Measurements from ENCODE around the gene FCN2. TPM values are rescaled to one million over a fixed set of nuclear protein-coding genes. Genes with fewer than 3 reads are reported as not detected.
"Not testable (repeated sequence)": the region's sequence is repeated elsewhere in the genome, so short reads cannot be mapped to it uniquely, and the experiment has no call there.

FCN2 gene
- total RNA-seq, 1 donor from 2014 or later, result not detected

GRCh38 chr9:134853893-134854292, 26.7 kb upstream of the FCN2 start:
- Mint-ChIP-seq H3K9me3 (peaks cover 13% of the 10 kb centered on the region), H3K27ac (no peak overlapping the region), H3K4me1 (no peaks in the 10 kb centered on the region), H3K36me3 (no peaks in the 10 kb centered on the region), H3K4me3 (no peak overlapping the region), H3K27me3 (ENCODE audit: low read depth) (no peaks in the 10 kb centered on the region)
- DNase-seq (ENCODE audit: low spot score in 2 of 2, unreplicated experiment in 2 of 2), result no peak
- no peak for TF ChIP-seq CTCF (IDR thresholded peaks at IDR 0.05; ENCODE audit: unreplicated experiment)

GRCh38 chr9:134854541-134854981, 26.0 kb upstream of the FCN2 start:
- Mint-ChIP-seq H3K4me1 (no peaks in the 10 kb centered on the region), H3K27me3 (ENCODE audit: low read depth) (no peaks in the 10 kb centered on the region), H3K27ac (no peak overlapping the region), H3K9me3 (peaks cover 15% of the 10 kb centered on the region), H3K4me3 (no peak overlapping the region), H3K36me3 (no peaks in the 10 kb centered on the region)
- DNase-seq (ENCODE audit: low spot score in 2 of 2, unreplicated experiment in 2 of 2), result peak in 1 of 2 experiments; percentile 33
- no peak for TF ChIP-seq CTCF (IDR thresholded peaks at IDR 0.05; ENCODE audit: unreplicated experiment)

GRCh38 chr9:134855231-134855899, 25.2 kb upstream of the FCN2 start:
- H3K4me3 Mint-ChIP-seq, result no peak overlapping the region
- H3K9me3 Mint-ChIP-seq, result peaks cover 20% of the 10 kb centered on the region
- no peak for TF ChIP-seq CTCF (IDR thresholded peaks at IDR 0.05; ENCODE audit: unreplicated experiment)
- peak in 1 of 2 experiments; percentile 28 for DNase-seq (ENCODE audit: low spot score in 2 of 2, unreplicated experiment in 2 of 2)
- H3K27ac Mint-ChIP-seq, result no peak overlapping the region
- no peaks in the 10 kb centered on the region for H3K27me3 Mint-ChIP-seq (ENCODE audit: low read depth)
- no peaks in the 10 kb centered on the region for H3K36me3 Mint-ChIP-seq
- H3K4me1 Mint-ChIP-seq, result no peaks in the 10 kb centered on the region

GRCh38 chr9:134855900-134856377, 24.7 kb upstream of the FCN2 start:
- no peak overlapping the region for H3K4me3 Mint-ChIP-seq
- H3K9me3 Mint-ChIP-seq, result peaks cover 25% of the 10 kb centered on the region
- H3K27ac Mint-ChIP-seq, result no peak overlapping the region
- H3K4me1 Mint-ChIP-seq, result no peaks in the 10 kb centered on the region
- H3K27me3 Mint-ChIP-seq (ENCODE audit: low read depth), result no peaks in the 10 kb centered on the region
- peaks cover 2% of the 10 kb centered on the region for H3K36me3 Mint-ChIP-seq
- no peak for DNase-seq (ENCODE audit: low spot score in 2 of 2, unreplicated experiment in 2 of 2)
- TF ChIP-seq CTCF (IDR thresholded peaks at IDR 0.05; ENCODE audit: unreplicated experiment), result no peak

- H3K4me3 Mint-ChIP-seq; H3K36me3 Mint-ChIP-seq; H3K27ac Mint-ChIP-seq; H3K27me3 Mint-ChIP-seq (ENCODE audit: low read depth); DNase-seq (ENCODE audit: low spot score in 2 of 2, unreplicated experiment in 2 of 2); H3K4me1 Mint-ChIP-seq: not testable (repeated sequence)
- H3K9me3 Mint-ChIP-seq, result peaks cover 25% of the 10 kb centered on the region
These were observed 23.2 kb upstream of the FCN2 start for GRCh38 chr9:134857451-134857850.

- no peaks in the 10 kb centered on the region for H3K4me1 Mint-ChIP-seq
- no peak for TF ChIP-seq CTCF (IDR thresholded peaks at IDR 0.05; ENCODE audit: unreplicated experiment)
- no peak for DNase-seq (ENCODE audit: low spot score in 2 of 2, unreplicated experiment in 2 of 2)
- no peaks in the 10 kb centered on the region for H3K27me3 Mint-ChIP-seq (ENCODE audit: low read depth)
- no peak overlapping the region for H3K4me3 Mint-ChIP-seq
- peaks cover 25% of the 10 kb centered on the region for H3K9me3 Mint-ChIP-seq
- peaks cover 2% of the 10 kb centered on the region for H3K36me3 Mint-ChIP-seq
- no peak overlapping the region for H3K27ac Mint-ChIP-seq
These were observed 22.4 kb upstream of the FCN2 start for GRCh38 chr9:134858051-134858841.

Data from mesothelial cell of epicardium (in vitro differentiated cells).